K562 (cell line): ENCODE results near the gene AMDHD1. TPM values are rescaled to one million over a fixed set of nuclear protein-coding genes. Genes with fewer than 3 reads are reported as not detected.

ENCODE experiments used
- ATAC-seq: fragments of 200-7000 bp; cut with Tn5 transposase; 3 replicates; pipeline ENCODE4 v1.9.1; 2020; ENCODE audit warnings: moderate library complexity
- BruUV-seq: library from RNA; stranded (reverse); fragments of 400-500 nt; replicated peaks from 2 replicates; lab custom pipeline; 2021; lab: Mats Ljungman, UMichigan
- CTCF ChIA-PET: fragments of 300-600 bp; formaldehyde crosslinking; extraction: SDS; loops from one replicate; lab custom pipeline; 2021; ENCODE audit warnings: low intra/inter-chr PET ratio; lab: Yijun Ruan, JAX
- POLR2A ChIA-PET: fragments of 300-600, 350-650 bp; sonication (Branson Sonifier 250); formaldehyde crosslinking; extraction: SDS; loops from one replicate; lab custom pipeline; 2021; ENCODE audit warnings: antibody characterized with exemption, inconsistent platforms; lab: Yijun Ruan, JAX
- DNase-seq, 4 experiments: peaks; one replicate each; pipeline versions ENCODE4 v3.0.0 to v3.0.0-alpha.2; 2011 to 2018; ENCODE audit warnings: low spot score in 3 of 4, mixed read lengths in 3 of 4; ENCODE audit errors: extremely low read depth in 1 of 4
- FAIRE-seq: peaks from 2 replicates; lab custom pipeline; 2011; peaks lifted over from hg19 to GRCh38; lab: Jason Lieb, UNC
- H2AFZ ChIP-seq: 2 replicates; pipeline ENCODE4 v1.6.0; 2011; ENCODE audit warnings: low read depth, low read length, control low read depth, inconsistent platforms
- H3K27ac ChIP-seq: fragments of 200-600 bp; 3 replicates; pipeline ENCODE4 v1.8.0; 2011; ENCODE audit warnings: low read depth, mild to moderate bottlenecking, control low read depth, inconsistent platforms, low read length, moderate library complexity, mixed read lengths; ENCODE audit errors: extremely low read depth
- H3K27me3 ChIP-seq, 2 experiments: fragments of 300-600 bp in 1 of 2; 2 replicates in 1 of 2; 3 replicates in 1 of 2; pipeline versions ENCODE4 v1.6.0 to v1.8.0; 2011; ENCODE audit warnings: inconsistent platforms in 2 of 2, low read length in 2 of 2, mild to moderate bottlenecking in 1 of 2, mixed read lengths in 1 of 2, moderate library complexity in 1 of 2; ENCODE audit not compliant: control insufficient read depth in 2 of 2, insufficient read depth in 2 of 2
- H3K36me3 ChIP-seq: fragments of 300-600 bp; 3 replicates; pipeline ENCODE4 v1.8.0; 2011; ENCODE audit warnings: mild to moderate bottlenecking, low read length, inconsistent platforms; ENCODE audit not compliant: control insufficient read depth, insufficient read depth
- H3K4me1 ChIP-seq, 2 experiments: fragments of 200-600 bp in 1 of 2; replicated peaks in 1 of 2; 2 replicates in 1 of 2; 3 replicates in 1 of 2; pipeline versions ENCODE4 v1.5.1 to v1.8.0; 2011; ENCODE audit warnings: inconsistent platforms in 2 of 2, low read length in 2 of 2, mild to moderate bottlenecking in 1 of 2, mixed read lengths in 1 of 2, moderate library complexity in 1 of 2; ENCODE audit not compliant: control insufficient read depth in 2 of 2, insufficient read depth in 2 of 2
- H3K4me2 ChIP-seq: 2 replicates; pipeline ENCODE4 v1.6.1; 2011; ENCODE audit warnings: low read length, control low read depth, inconsistent platforms, mixed read lengths; ENCODE audit not compliant: insufficient read depth
- H3K4me3 ChIP-seq: fragments of 200-600 bp; sonication (generic), shearing (Covaris generic); 2 replicates; pipeline ENCODE4 v1.5.1; 2016; ENCODE audit warnings: control low read depth, inconsistent platforms
- H3K79me2 ChIP-seq: fragments of 200-600 bp; 3 replicates; pipeline ENCODE4 v1.8.0; 2011; ENCODE audit warnings: low read length, inconsistent platforms; ENCODE audit not compliant: control insufficient read depth, insufficient read depth
- H3K9ac ChIP-seq, 2 experiments: 2 replicates each; pipeline versions ENCODE4 v1.6.0 to v1.6.1; 2011; ENCODE audit warnings: low read depth in 2 of 2, low read length in 2 of 2, control low read depth in 1 of 2, inconsistent platforms in 1 of 2, mild to moderate bottlenecking in 1 of 2, mixed read lengths in 1 of 2; ENCODE audit not compliant: insufficient read depth in 1 of 2
- H3K9me1 ChIP-seq: one replicate; pipeline ENCODE4 v1.6.0; 2011; ENCODE audit warnings: inconsistent platforms, mild to moderate bottlenecking, low read length, moderate library complexity; ENCODE audit not compliant: control insufficient read depth, insufficient read depth
- H3K9me3 ChIP-seq: replicated peaks from 2 replicates; pipeline ENCODE4 v1.5.1; 2011; ENCODE audit warnings: low read depth, low read length, inconsistent platforms; ENCODE audit not compliant: control insufficient read depth, insufficient read depth
- H4K20me1 ChIP-seq: replicated peaks from 2 replicates; pipeline ENCODE4 v1.6.1; 2011; ENCODE audit warnings: low read length, inconsistent platforms, mixed read lengths; ENCODE audit not compliant: control insufficient read depth, insufficient read depth
- CSDE1 ChIP-seq, 2 experiments: fragments of 450-650 bp; IDR thresholded peaks; 2 replicates each; pipeline ENCODE4 v1.6.1; 2016; ENCODE audit warnings: mild to moderate bottlenecking in 1 of 2
- DDX20 ChIP-seq: fragments of 450-650 bp; IDR thresholded peaks from 2 replicates; pipeline ENCODE4 v1.6.1; 2016; ENCODE audit warnings: missing genetic modification characterization, low read depth, mild to moderate bottlenecking, missing compliant biosample characterization, moderate library complexity
- ELF1 ChIP-seq: fragments of 200-800 bp; sonication (Bioruptor generic); IDR thresholded peaks from 2 replicates; pipeline ENCODE4 v1.6.1; 2016; ENCODE audit warnings: missing genetic modification characterization, missing compliant biosample characterization
- JUNB ChIP-seq: fragments of 450-650 bp; formaldehyde crosslinking; conservative IDR thresholded peaks from 2 replicates; pipeline ENCODE4 v1.4.0; 2020; ENCODE audit warnings: mild to moderate bottlenecking
- KAT7 ChIP-seq: sonication (generic); formaldehyde crosslinking; IDR thresholded peaks from 2 replicates; pipeline ENCODE4 v1.8.0; 2022; ENCODE audit warnings: missing genetic modification reagents, mild to moderate bottlenecking, borderline replicate concordance
- RAD21 ChIP-seq, 2 experiments: fragments of 250-450 bp in 1 of 2; fragments of 450-650 bp in 1 of 2; sonication (Bioruptor Pico) in 1 of 2; formaldehyde crosslinking in 1 of 2; IDR thresholded peaks in 1 of 2; conservative IDR thresholded peaks in 1 of 2; 2 replicates each; pipeline versions ENCODE4 v1.4.0 to v1.8.0; 2020 to 2022; ENCODE audit warnings: mild to moderate bottlenecking in 2 of 2, moderate library complexity in 1 of 2
- ZNF12 ChIP-seq: sonication (generic); formaldehyde crosslinking; IDR thresholded peaks from 2 replicates; pipeline ENCODE4 v1.4.0; 2020; ENCODE audit warnings: mild to moderate bottlenecking, missing genetic modification reagents
- ZNF57 ChIP-seq: fragments of 450-650 bp; formaldehyde crosslinking; IDR thresholded peaks from 2 replicates; pipeline ENCODE4 v1.4.0; 2020; ENCODE audit warnings: mild to moderate bottlenecking, moderate library complexity
- ZNF668 ChIP-seq: fragments of 250-450 bp; sonication (Bioruptor Pico); IDR thresholded peaks from 2 replicates; pipeline ENCODE4 v1.8.0; 2022; ENCODE audit warnings: mild to moderate bottlenecking, inconsistent platforms
- WGBS: fragments of 100-300 bp; shearing (Covaris generic); methylation state at CpG from one replicate; pipeline ENCODE4 v1.1.6; 2016; ENCODE audit warnings: low coverage, mixed read lengths; ENCODE audit not compliant: insufficient coverage; ENCODE audit errors: missing lambda C conversion rate; 5-methylcytosine and 5-hydroxymethylcytosine counted together
- in situ Hi-C: fragments of 300-500 bp; cut with MboI; formaldehyde crosslinking; loops from 4 replicates; pipeline ENCODE4 v1.15.0; 2018; ENCODE audit warnings: inconsistent platforms, mixed read lengths
- intact Hi-C: fragments of 100-400 bp; cut with micrococcal nuclease; formaldehyde crosslinking; loops from 2 replicates; pipeline ENCODE4 v1.14.2; 2022
- polyA plus RNA-seq, 8 experiments: library from polyadenylated mRNA; depleted of rRNA in 4 of 8; stranded (reverse) in 5 of 8; unstranded in 3 of 8; fragments of >200 nt; fragmentation: Nextera tagmentation in 2 of 8; fragmentation: Illumina TruSeq in 1 of 8; extraction: Ambion mirVana in 2 of 8; extraction: Trizol in 1 of 8; gene quantifications; 2 replicates each; pipeline versions ENCODE4 v1.2.1 to v1.2.3, GENCODE V29; 2011 to 2014; ENCODE audit warnings: inconsistent platforms in 1 of 8, missing spikeins in 1 of 8
- total RNA-seq, 7 experiments: library from RNA; depleted of rRNA in 6 of 7; stranded (reverse); fragments of >200 nt in 6 of 7; fragmentation: Illumina TruSeq in 2 of 7; extraction: Trizol in 2 of 7; gene quantifications; 2 replicates each; pipeline versions ENCODE4 v1.2.1 to v1.2.3, GENCODE V29; 2011 to 2021; ENCODE audit warnings: low replicate concordance in 1 of 7
- TF ChIP-seq, protein P1 (sequence below): fragments of 250-450 bp; sonication (Bioruptor Pico); IDR thresholded peaks from 2 replicates; pipeline ENCODE4 v1.8.0; 2021; ENCODE audit warnings: borderline replicate concordance, mild to moderate bottlenecking, moderate library complexity; ENCODE audit not compliant: poor library complexity, severe bottlenecking
- TF ChIP-seq, protein P2 (sequence below), 3 experiments: IDR thresholded peaks in 2 of 3; conservative IDR thresholded peaks in 1 of 3; 2 replicates each; pipeline ENCODE4 v1.5.1; 2011 to 2012; ENCODE audit warnings: low read length in 3 of 3, mild to moderate bottlenecking in 3 of 3, control low read depth in 2 of 3, improper control_type of control experiment in 1 of 3, inconsistent platforms in 1 of 3, low read depth in 1 of 3, mixed read lengths in 1 of 3, moderate library complexity in 1 of 3; ENCODE audit not compliant: insufficient read depth in 2 of 3
- TF ChIP-seq, protein P3 (sequence below), 2 experiments: fragments of 450-650 bp; formaldehyde crosslinking in 1 of 2; IDR thresholded peaks; 2 replicates each; pipeline versions ENCODE4 v1.4.0 to v1.6.1; 2014 to 2020; ENCODE audit warnings: mild to moderate bottlenecking in 2 of 2, borderline replicate concordance in 1 of 2, low read depth in 1 of 2

Gene AMDHD1
- total and polyA plus RNA-seq, 9 of the 15 experiments (the other 6 are each of a cell fraction or from before 2014, with no cell fraction given) = not detected

DNA sequence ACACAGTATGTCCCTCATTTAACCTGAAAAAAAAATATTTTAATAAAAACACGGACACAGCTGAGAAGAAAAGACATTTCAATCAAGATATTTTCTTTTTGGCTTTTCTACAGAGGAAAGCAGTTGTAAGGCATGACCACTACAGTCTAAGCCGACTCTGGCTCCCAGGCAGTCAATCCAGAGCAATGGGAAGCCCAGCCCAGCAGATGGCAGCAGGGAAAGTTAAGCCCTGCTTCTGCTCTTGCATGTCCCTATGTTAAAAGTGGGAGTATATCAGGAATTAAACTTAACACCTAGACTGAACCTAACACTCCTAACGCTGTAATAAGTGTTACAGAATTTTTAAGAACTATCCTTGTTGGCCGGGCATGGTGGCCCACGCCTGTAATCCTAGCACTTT, 72.5 kb downstream of the AMDHD1 start:
- ChIA-PET POLR2A (no interaction called here), CTCF (no interaction called here)
- H3K4me3 ChIP-seq = no peak overlapping the region
- in situ Hi-C loops = no loop called here
- BruUV-seq = no TSS peak
- no peaks in the 10 kb centered on the region for H3K27me3 ChIP-seq
- no peaks in the 10 kb centered on the region for H4K20me1 ChIP-seq
- H3K4me1 ChIP-seq = no peaks in the 10 kb centered on the region; a peak in 1 of 5 replicates
- TF ChIP-seq, protein P1, sequence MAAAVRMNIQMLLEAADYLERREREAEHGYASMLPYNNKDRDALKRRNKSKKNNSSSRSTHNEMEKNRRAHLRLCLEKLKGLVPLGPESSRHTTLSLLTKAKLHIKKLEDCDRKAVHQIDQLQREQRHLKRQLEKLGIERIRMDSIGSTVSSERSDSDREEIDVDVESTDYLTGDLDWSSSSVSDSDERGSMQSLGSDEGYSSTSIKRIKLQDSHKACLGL = no peak
- no peak for TF ChIP-seq DDX20 (tag)
- peak; percentile 36 to 46; a peak in 3 of 4 replicates for TF ChIP-seq RAD21 (CRISPR knock-in tag; conservative IDR thresholded peaks at IDR 0.05 in 1 of 2, IDR thresholded peaks at IDR 0.05 in 1 of 2)
- TF ChIP-seq, protein P2, sequence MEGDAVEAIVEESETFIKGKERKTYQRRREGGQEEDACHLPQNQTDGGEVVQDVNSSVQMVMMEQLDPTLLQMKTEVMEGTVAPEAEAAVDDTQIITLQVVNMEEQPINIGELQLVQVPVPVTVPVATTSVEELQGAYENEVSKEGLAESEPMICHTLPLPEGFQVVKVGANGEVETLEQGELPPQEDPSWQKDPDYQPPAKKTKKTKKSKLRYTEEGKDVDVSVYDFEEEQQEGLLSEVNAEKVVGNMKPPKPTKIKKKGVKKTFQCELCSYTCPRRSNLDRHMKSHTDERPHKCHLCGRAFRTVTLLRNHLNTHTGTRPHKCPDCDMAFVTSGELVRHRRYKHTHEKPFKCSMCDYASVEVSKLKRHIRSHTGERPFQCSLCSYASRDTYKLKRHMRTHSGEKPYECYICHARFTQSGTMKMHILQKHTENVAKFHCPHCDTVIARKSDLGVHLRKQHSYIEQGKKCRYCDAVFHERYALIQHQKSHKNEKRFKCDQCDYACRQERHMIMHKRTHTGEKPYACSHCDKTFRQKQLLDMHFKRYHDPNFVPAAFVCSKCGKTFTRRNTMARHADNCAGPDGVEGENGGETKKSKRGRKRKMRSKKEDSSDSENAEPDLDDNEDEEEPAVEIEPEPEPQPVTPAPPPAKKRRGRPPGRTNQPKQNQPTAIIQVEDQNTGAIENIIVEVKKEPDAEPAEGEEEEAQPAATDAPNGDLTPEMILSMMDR (IDR thresholded peaks at IDR 0.05 in 2 of 3, conservative IDR thresholded peaks at IDR 0.05 in 1 of 3; ENCODE audit: insufficient read depth in 2 of 3, low read depth in 1 of 3, low read length in 3 of 3) = peak; percentile 32 to 46 (median 40); a peak in 3 of 6 replicates
- no peak for TF ChIP-seq ELF1 (tag)
- no peak for TF ChIP-seq ZNF668 (CRISPR knock-in tag)
- no peak for TF ChIP-seq CSDE1 (IDR thresholded peaks at IDR 0.05)
- TF ChIP-seq KAT7 (CRISPR knock-in tag) = no peak
- TF ChIP-seq ZNF57 (CRISPR knock-in tag) = no peak
- TF ChIP-seq ZNF12 (CRISPR knock-in tag) = no peak
- no peak for TF ChIP-seq JUNB (CRISPR knock-in tag)
- TF ChIP-seq, protein P3, sequence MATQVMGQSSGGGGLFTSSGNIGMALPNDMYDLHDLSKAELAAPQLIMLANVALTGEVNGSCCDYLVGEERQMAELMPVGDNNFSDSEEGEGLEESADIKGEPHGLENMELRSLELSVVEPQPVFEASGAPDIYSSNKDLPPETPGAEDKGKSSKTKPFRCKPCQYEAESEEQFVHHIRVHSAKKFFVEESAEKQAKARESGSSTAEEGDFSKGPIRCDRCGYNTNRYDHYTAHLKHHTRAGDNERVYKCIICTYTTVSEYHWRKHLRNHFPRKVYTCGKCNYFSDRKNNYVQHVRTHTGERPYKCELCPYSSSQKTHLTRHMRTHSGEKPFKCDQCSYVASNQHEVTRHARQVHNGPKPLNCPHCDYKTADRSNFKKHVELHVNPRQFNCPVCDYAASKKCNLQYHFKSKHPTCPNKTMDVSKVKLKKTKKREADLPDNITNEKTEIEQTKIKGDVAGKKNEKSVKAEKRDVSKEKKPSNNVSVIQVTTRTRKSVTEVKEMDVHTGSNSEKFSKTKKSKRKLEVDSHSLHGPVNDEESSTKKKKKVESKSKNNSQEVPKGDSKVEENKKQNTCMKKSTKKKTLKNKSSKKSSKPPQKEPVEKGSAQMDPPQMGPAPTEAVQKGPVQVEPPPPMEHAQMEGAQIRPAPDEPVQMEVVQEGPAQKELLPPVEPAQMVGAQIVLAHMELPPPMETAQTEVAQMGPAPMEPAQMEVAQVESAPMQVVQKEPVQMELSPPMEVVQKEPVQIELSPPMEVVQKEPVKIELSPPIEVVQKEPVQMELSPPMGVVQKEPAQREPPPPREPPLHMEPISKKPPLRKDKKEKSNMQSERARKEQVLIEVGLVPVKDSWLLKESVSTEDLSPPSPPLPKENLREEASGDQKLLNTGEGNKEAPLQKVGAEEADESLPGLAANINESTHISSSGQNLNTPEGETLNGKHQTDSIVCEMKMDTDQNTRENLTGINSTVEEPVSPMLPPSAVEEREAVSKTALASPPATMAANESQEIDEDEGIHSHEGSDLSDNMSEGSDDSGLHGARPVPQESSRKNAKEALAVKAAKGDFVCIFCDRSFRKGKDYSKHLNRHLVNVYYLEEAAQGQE (IDR thresholded peaks at IDR 0.05; ENCODE audit: borderline replicate concordance) = peak; percentile 18; the same call in 1 of the 2 replicates
- TF ChIP-seq, protein P3 (CRISPR knock-in tag; IDR thresholded peaks at IDR 0.05; ENCODE audit: low read depth) = no peak
- ATAC-seq = peak; percentile 74
- peaks cover 12% of the 10 kb centered on the region; the same call in 1 of the 3 replicates for H3K36me3 ChIP-seq
- intact Hi-C loops = no loop called here
- no peaks in the 10 kb centered on the region for H3K9me1 ChIP-seq
- no peak overlapping the region for H3K27ac ChIP-seq
- peak in 1 of 4 experiments; percentile 30 for DNase-seq
- WGBS = 49% methylated on average over 5 of the region's 5 CpGs
- H3K9me3 ChIP-seq = no peaks in the 10 kb centered on the region
- H3K4me2 ChIP-seq = no peak overlapping the region
- H3K9ac ChIP-seq = no peak overlapping the region
- peak; percentile 70 for FAIRE-seq
- H2AFZ ChIP-seq = no peak overlapping the region
- H3K79me2 ChIP-seq = no peaks in the 10 kb centered on the region
